Breast epithelium (tissue), 4 donors: Measurements from ENCODE around the gene CENPO. TPM values are rescaled to one million over a fixed set of nuclear protein-coding genes. Genes with fewer than 3 reads are reported as not detected.

Experiments used
- DNase-seq, 2 donors: peaks; one replicate each; pipeline ENCODE4 v3.0.0-alpha.2; 2019; ENCODE audit warnings: low spot score in 2 of 2
- H3K27ac ChIP-seq, 2 donors: fragments of 200-600 bp; sonication (generic) in 1 of 2; one replicate each; pipeline ENCODE4 v1.5.1; 2016 to 2019; ENCODE audit warnings: mild to moderate bottlenecking in 1 of 2
- H3K27me3 ChIP-seq, 2 donors: fragments of 200-600 bp; sonication (generic) in 1 of 2; one replicate each; pipeline versions ENCODE4 v1.5.1 to v1.6.0; 2017 to 2019; ENCODE audit warnings: control low read depth in 1 of 2, mild to moderate bottlenecking in 1 of 2
- H3K36me3 ChIP-seq: fragments of 200-600 bp; one replicate; pipeline ENCODE4 v1.5.1; 2019
- H3K4me1 ChIP-seq, 2 donors: fragments of 200-600 bp; sonication (generic); one replicate each; pipeline ENCODE4 v1.5.1; 2016 to 2019; ENCODE audit warnings: control low read depth in 1 of 2
- H3K4me3 ChIP-seq, 3 donors: fragments of 200-600 bp; sonication (generic); 1 replicate in 2 of 3; 2 replicates in 1 of 3; pipeline ENCODE4 v1.5.1; 2016 to 2019; ENCODE audit warnings: mild to moderate bottlenecking in 3 of 3, moderate library complexity in 2 of 3
- H3K9me3 ChIP-seq, 2 donors: fragments of 200-600 bp; sonication (generic) in 1 of 2; one replicate each; pipeline ENCODE4 v1.5.1; 2016 to 2019; ENCODE audit warnings: control low read depth in 1 of 2
- POLR2A ChIP-seq: fragments of 450-650 bp; IDR thresholded peaks from one replicate; pipeline ENCODE4 v1.6.1; 2016; ENCODE audit warnings: antibody characterized with exemption, mild to moderate bottlenecking, moderate library complexity
- POLR2AphosphoS5 ChIP-seq, 3 donors: sonication (generic); formaldehyde crosslinking; IDR thresholded peaks; one replicate each; pipeline ENCODE4 v1.6.1; 2017; ENCODE audit warnings: antibody characterized with exemption in 3 of 3
- intact Hi-C: fragments of 100-400 bp; cut with DNase I; formaldehyde crosslinking; loops from one replicate; pipeline ENCODE4 v1.15.1; 2023; ENCODE audit warnings: low total_unique reads
- total RNA-seq, 3 donors: library from RNA; depleted of rRNA; stranded (reverse); fragments of >200 nt; gene quantifications; one replicate each; pipeline ENCODE4 v1.1.0, GENCODE V29; 2016
- TF ChIP-seq, protein P1 (sequence below), 3 donors: fragments of 450-650 bp; IDR thresholded peaks; one replicate each; pipeline ENCODE4 v1.5.1; 2016 to 2017; ENCODE audit warnings: antibody characterized with exemption in 3 of 3, mild to moderate bottlenecking in 3 of 3, moderate library complexity in 3 of 3

CENPO gene
- total RNA-seq, 3 donors from 2014 or later: 1.6 to 4.2 (median 1.8) TPM

GRCh38 chr2:24871852-24872333 is 78.7 kb downstream of the CENPO start:
- Histone ChIP-seq H3K27ac (peak overlapping the region; percentile 67 to 94), H3K27me3 (no peaks in the 10 kb centered on the region), H3K36me3 (no peaks in the 10 kb centered on the region), H3K9me3 (no peaks in the 10 kb centered on the region), H3K4me1 (no peaks in the 10 kb centered on the region), H3K4me3 (no peak overlapping the region)
- intact Hi-C loops: no loop called here
- DNase-seq: peak in 1 of 2 donors; percentile 46
- no peak for TF ChIP-seq POLR2A
- TF ChIP-seq, protein P1, sequence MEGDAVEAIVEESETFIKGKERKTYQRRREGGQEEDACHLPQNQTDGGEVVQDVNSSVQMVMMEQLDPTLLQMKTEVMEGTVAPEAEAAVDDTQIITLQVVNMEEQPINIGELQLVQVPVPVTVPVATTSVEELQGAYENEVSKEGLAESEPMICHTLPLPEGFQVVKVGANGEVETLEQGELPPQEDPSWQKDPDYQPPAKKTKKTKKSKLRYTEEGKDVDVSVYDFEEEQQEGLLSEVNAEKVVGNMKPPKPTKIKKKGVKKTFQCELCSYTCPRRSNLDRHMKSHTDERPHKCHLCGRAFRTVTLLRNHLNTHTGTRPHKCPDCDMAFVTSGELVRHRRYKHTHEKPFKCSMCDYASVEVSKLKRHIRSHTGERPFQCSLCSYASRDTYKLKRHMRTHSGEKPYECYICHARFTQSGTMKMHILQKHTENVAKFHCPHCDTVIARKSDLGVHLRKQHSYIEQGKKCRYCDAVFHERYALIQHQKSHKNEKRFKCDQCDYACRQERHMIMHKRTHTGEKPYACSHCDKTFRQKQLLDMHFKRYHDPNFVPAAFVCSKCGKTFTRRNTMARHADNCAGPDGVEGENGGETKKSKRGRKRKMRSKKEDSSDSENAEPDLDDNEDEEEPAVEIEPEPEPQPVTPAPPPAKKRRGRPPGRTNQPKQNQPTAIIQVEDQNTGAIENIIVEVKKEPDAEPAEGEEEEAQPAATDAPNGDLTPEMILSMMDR (IDR thresholded peaks at IDR 0.05): no peak
- TF ChIP-seq POLR2AphosphoS5 (IDR thresholded peaks at IDR 0.05): no peak

Other genes starting within 250 kb of the CENPO start
- 10 to 100 TPM; 19.3 to 38.8 (median 37.9) TPM for gene PTRHD1, start within 50 bp of the CENPO start, total RNA-seq
- gene ADCY3, start 126.8 kb downstream of the CENPO start, total RNA-seq: 10 to 100 TPM; 29.3 to 89.1 (median 56.1) TPM
- gene DNAJC27, start 178.5 kb downstream of the CENPO start, total RNA-seq: 10 to 100 TPM in 2 of 3 donors, 1 to 10 TPM in 1; 5.1 to 12.6 (median 10.8) TPM
- gene EFR3B, start 248.7 kb downstream of the CENPO start, total RNA-seq: under 1 TPM; 0.16 to 0.98 (median 0.73) TPM